GM18951 (cell line): ENCODE measurements around the gene TXNDC12.
"Not testable (repeated sequence)": the region's sequence is repeated elsewhere in the genome, so short reads cannot be mapped to it uniquely, and the experiment has no call there.

Experiments
- POLR2A ChIP-seq: IDR thresholded peaks from 4 replicates; pipeline ENCODE4 v1.6.1; 2011; ENCODE audit warnings: mild to moderate bottlenecking; ENCODE audit not compliant: insufficient read length, insufficient read depth; ENCODE audit errors: extremely low read depth
- in situ Hi-C: fragments of 300-500 bp; cut with MboI; formaldehyde crosslinking; loops from one replicate; pipeline ENCODE4 v1.12.0; 2022; ENCODE audit warnings: low sequenced_read_pairs, mixed read lengths, inconsistent platforms; ENCODE audit not compliant: unreplicated experiment

The TXNDC12 gene

DNA sequence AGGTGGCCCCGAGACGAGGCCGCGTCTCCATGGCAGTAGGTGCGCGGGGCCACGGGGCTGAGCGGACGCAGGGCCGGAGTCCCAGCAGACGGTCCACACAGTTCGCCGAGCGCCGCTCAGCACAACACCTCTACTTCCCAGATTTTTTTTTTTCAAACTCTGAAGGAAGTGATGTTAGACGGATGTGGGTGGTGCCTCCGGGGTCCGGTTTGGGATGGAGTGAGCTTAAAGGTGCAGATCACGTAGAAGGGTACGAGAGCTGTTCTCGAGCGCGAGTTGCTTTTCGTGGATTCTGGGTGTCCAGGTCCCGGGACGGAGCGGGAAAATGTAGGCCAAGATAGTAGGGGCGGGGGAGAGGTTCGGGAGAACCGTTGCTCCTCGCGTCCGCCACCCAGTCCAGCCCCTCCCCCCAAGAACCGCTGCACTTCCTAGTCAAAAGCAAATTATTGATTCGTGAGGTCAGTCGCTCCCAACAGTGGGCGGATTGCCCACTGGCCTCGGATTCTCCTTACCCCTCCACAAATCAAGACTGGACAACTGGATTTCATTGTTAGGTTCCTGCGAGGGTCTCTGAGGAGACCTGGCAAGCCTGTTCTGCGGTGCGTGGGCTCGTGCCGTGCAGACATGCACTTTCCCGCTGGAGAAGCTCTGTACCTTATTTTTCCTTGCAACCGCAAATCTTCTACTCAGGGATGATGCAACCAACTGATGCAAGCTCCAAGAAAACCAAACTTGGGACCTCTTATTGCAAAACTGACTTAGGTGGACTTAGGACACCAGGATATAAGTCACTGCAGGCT, at the start of gene TXNDC12:
TXNDC12 (minus strand) TSS at position 126 of the 800 bp plus-strand sequence; CDS start at position 31, 95 bp downstream.
- in situ Hi-C loops: no loop called here
- TF ChIP-seq POLR2A: peak; percentile 87

GRCh38 chr1:52102336-52103013, 47.5 kb upstream of the TXNDC12 start:
- TF ChIP-seq POLR2A: no peak
- in situ Hi-C loops: no loop called here

DNA sequence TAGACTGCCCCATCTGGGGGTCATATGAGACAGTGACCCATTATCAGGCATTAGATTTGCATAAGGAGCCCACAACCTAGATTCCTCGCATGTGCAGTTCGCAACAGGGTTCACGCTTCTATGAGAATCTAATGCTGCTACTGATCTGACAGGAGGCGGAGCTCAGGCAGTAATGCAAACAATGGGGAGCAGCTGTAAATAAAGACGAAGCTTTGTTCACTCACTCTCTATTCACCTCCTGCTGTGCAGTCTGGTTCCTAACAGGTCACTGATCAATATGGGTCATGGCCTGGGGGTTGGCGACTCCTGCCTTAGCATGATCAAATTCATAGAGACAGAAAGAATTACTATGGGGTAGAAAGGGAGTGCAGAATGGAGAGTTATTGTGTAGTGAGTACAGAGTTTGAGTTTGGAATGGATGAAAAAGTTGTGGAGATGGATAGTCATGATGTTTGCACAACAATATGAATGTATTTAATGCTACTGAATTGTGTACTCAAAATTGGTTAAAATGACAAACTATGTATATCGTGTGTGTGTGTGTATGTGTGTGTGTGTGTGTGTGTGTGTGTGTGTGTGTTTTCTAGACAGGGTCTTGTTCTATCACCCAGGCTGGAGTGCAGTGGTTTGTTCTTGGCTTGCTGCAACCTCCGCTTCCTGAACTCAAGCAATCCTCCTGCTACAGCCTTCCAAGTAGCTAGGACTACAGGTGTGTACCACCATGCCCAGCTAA, 43.3 kb upstream of the TXNDC12 start:
- in situ Hi-C loops: no loop called here

GRCh38 chr1:52096216-52096615, 41.2 kb upstream of the TXNDC12 start:
- no peak for TF ChIP-seq POLR2A
- in situ Hi-C loops: no loop called here

More for the DNA sequence above, 43.3 kb upstream of the TXNDC12 start:
- TF ChIP-seq POLR2A: no peak

DNA sequence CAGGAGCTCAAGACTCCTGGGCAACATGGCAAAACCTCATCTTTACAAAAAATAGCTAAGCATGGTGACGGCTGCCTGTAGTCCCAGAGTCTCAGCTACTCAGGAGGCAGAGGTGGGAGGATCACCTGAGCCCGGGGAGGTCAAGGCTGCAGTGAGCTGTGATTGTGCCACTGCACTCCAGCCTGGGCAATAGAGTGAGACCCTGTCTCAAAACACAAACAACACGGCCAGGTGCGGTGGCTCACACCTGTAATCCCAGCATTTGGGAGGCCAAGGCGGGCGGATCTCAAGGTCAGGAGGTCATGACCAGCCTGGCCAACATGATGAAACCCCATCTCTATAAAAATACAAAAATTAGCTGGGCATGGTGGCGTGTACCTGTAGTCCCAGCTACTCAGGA, 39.3 kb upstream of the TXNDC12 start:
- in situ Hi-C loops: not testable (repeated sequence)

GRCh38 chr1:52087892-52088291, 32.9 kb upstream of the TXNDC12 start:
- in situ Hi-C loops: not testable (repeated sequence)

DNA sequence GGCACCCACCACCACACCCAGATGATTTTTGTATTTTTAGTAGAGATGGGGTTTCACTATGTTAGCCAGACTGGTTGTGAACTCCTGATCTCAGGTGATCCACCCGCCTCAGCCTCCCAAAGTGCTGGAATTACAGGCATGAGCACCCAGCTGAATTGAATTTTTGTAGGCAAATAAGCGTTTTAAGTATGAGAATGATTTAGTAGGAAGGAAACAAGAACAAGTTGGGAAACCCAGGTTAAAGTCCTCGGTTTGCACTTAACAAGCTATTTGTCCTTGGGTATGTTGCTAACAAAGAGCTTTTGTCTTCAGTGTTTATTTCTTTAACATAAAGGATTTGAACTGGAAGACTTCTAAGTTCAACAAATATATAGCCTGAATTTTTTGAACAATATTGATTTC, 25.0 kb upstream of the TXNDC12 start:
- in situ Hi-C loops: no loop called here

GRCh38 chr1:52077277-52077676, 22.3 kb upstream of the TXNDC12 start:
- in situ Hi-C loops: not testable (repeated sequence)

More for the DNA sequence above, 25.0 kb upstream of the TXNDC12 start:
- TF ChIP-seq POLR2A: no peak

- in situ Hi-C loops: no loop called here
- no peak for TF ChIP-seq POLR2A
Measured at GRCh38 chr1:52072291-52072690, 17.3 kb upstream of the TXNDC12 start.

GRCh38 chr1:52070704-52071103, 15.7 kb upstream of the TXNDC12 start:
- in situ Hi-C loops: no loop called here
- TF ChIP-seq POLR2A: no peak

- no peak for TF ChIP-seq POLR2A
- in situ Hi-C loops: no loop called here
Measured at GRCh38 chr1:52063192-52063591, 8.2 kb upstream of the TXNDC12 start.

GRCh38 chr1:52060822-52061221, 5.8 kb upstream of the TXNDC12 start:
- TF ChIP-seq POLR2A: no peak
- in situ Hi-C loops: no loop called here

DNA sequence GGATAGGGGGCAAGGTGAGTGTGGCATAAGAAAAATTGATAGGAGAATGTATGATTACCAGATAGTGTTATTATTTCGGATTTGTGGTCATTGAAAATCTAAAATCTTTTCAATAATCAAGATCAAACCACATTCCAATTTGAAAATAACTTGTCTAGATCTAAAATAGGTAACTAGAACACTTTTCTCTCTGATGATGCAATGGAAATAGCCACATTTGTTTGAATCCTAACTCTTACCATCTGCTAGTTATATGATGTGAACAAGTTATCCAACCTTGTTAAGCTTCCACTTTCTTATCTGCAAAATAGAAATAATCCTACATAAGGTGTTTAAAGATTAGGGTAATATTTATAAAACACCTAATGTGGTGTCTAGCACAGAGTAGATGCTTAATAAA, 4.9 kb upstream of the TXNDC12 start:
- TF ChIP-seq POLR2A: no peak
- in situ Hi-C loops: no loop called here

DNA sequence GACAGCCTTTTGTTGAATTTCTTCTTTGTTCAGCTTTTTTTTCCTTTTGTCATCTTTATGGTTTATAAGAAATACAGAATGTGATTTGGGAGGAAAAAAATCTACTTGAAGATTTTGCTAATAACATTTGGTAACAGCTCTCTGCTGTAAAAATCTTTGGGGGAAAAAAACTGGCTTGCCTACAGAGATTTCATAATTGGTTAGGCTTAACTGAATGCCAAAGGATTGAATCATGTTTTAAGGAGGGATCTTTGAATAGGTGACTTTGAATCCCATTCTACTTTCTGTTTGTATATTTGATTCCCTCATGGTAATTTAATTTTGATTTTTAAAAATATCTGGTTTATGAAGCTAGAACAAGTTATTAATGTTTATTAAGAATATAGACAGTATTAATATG, 4.3 kb upstream of the TXNDC12 start:
- TF ChIP-seq POLR2A: no peak
- in situ Hi-C loops: no loop called here
